Activated T-cell treated with anti-CD3 and anti-CD28 coated beads, Interleukin-2, amount 50 U/mL, for 72 hours (primary cell): ENCODE data around the gene CHL1. TPM values are rescaled to one million over a fixed set of nuclear protein-coding genes. Genes with fewer than 3 reads are reported as not detected.

ENCODE experiments used
- ATAC-seq, 2 donors: fragments of 150-1000 bp; cut with Tn5 transposase; replicated peaks in 1 of 2; 2 replicates each; pipeline ENCODE4 v1.10.0; 2021; ENCODE audit warnings: moderate library complexity in 2 of 2, mild to moderate bottlenecking in 1 of 2
- DNase-seq, 2 donors: peaks; one replicate each; pipeline ENCODE4 v3.0.0; 2021 to 2022; ENCODE audit warnings: mixed read lengths in 1 of 2
- H3K27ac Mint-ChIP-seq: one replicate; pipeline ENCODE4 v1.8.0; 2022; ENCODE audit warnings: mild to moderate bottlenecking, moderate library complexity, mixed read lengths
- H3K27me3 Mint-ChIP-seq: one replicate; pipeline ENCODE4 v1.8.0; 2022; ENCODE audit warnings: low read depth, mixed read lengths
- H3K36me3 Mint-ChIP-seq, 2 donors: one replicate each; pipeline ENCODE4 v1.8.0; 2022; ENCODE audit warnings: mixed read lengths in 2 of 2, mild to moderate bottlenecking in 1 of 2; ENCODE audit not compliant: insufficient read depth in 2 of 2
- H3K4me1 Mint-ChIP-seq: one replicate; pipeline ENCODE4 v1.8.0; 2022; ENCODE audit warnings: low read depth, mixed read lengths
- H3K4me3 Mint-ChIP-seq, 2 donors: one replicate each; pipeline ENCODE4 v1.8.0; 2022; ENCODE audit warnings: mild to moderate bottlenecking in 2 of 2, mixed read lengths in 2 of 2, moderate library complexity in 2 of 2
- H3K9me3 Mint-ChIP-seq, 2 donors: one replicate each; pipeline ENCODE4 v1.8.0; 2022; ENCODE audit warnings: mixed read lengths in 2 of 2
- total RNA-seq, 2 donors: library from RNA; stranded (reverse); gene quantifications; one replicate each; pipeline ENCODE4 v1.2.3, GENCODE V29; 2022

The CHL1 gene
- total RNA-seq, 2 donors from 2014 or later = not detected

DNA sequence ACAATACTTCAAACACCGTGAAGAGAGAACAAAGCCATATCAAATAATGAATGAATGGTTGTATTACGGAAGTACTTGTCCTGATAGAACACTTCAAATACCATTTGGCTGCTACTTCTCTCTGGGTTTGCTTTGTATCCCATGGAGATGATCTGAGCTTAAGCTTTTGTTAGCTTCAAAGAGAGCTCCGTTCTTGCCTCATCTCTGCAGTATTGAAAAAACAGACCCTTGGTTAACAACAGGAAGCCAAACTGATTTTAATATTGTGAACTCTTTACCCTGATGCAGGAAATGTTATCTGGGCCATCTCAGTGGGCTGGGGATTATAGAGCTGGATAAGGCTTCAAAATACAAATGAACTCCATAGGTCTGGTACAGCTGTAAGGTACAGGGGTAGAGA is 101.0 kb downstream of the CHL1 start:
- H3K27me3 Mint-ChIP-seq = no peaks in the 10 kb centered on the region
- H3K36me3 Mint-ChIP-seq = no peaks in the 10 kb centered on the region

GRCh38 chr3:299590-300301 is 103.2 kb downstream of the CHL1 start:
- no peak for ATAC-seq
- no peak overlapping the region for H3K27ac Mint-ChIP-seq
- H3K36me3 Mint-ChIP-seq = no peaks in the 10 kb centered on the region
- peaks cover 6 to 8% of the 10 kb centered on the region in 2 donors for H3K9me3 Mint-ChIP-seq
- no peaks in the 10 kb centered on the region for H3K4me1 Mint-ChIP-seq
- no peaks in the 10 kb centered on the region for H3K27me3 Mint-ChIP-seq
- no peak for DNase-seq
- no peak overlapping the region for H3K4me3 Mint-ChIP-seq

More for the DNA sequence above, 101.0 kb downstream of the CHL1 start:
- peaks cover 4 to 5% of the 10 kb centered on the region in 2 donors for H3K9me3 Mint-ChIP-seq
- ATAC-seq (no peak), DNase-seq (no peak)
- no peak overlapping the region for H3K4me3 Mint-ChIP-seq
- H3K4me1 Mint-ChIP-seq = no peaks in the 10 kb centered on the region
- no peak overlapping the region for H3K27ac Mint-ChIP-seq

DNA sequence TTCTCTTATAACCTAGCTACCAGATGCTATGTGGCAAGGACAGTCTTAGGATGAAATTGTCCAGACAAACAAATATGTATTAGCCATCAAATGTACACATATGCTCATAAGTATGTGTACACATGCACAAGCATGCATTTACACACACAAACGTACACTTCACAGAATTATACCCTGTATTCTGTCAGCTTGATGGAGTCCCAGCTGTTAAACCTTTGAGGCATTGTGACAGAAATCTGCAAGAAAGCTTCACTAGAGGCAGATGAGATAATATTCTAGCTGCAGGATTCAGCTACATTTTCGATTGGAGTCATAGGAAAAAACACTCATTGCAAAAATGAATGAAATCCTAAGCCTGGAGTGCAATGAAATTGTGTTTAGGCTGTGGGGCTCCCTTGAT is 110.6 kb downstream of the CHL1 start:
- peaks cover 4% of the 10 kb centered on the region for H3K4me1 Mint-ChIP-seq

GRCh38 chr3:308597-309321 is 112.2 kb downstream of the CHL1 start:
- Mint-ChIP-seq H3K27me3 (peaks cover 7% of the 10 kb centered on the region), H3K4me1 (peaks cover 4% of the 10 kb centered on the region), H3K9me3 (peaks cover 3% of the 10 kb centered on the region in 2 donors), H3K4me3 (no peak overlapping the region), H3K36me3 (peaks cover 0 to 3% of the 10 kb centered on the region in 2 donors), H3K27ac (no peak overlapping the region)
- DNase-seq (no peak), ATAC-seq (no peak)

More for the DNA sequence above, 110.6 kb downstream of the CHL1 start:
- no peak overlapping the region for H3K27ac Mint-ChIP-seq
- peaks cover 3 to 4% of the 10 kb centered on the region in 2 donors for H3K9me3 Mint-ChIP-seq
- no peak overlapping the region for H3K4me3 Mint-ChIP-seq
- no peak for DNase-seq
- no peak for ATAC-seq
- H3K27me3 Mint-ChIP-seq = peaks cover 7% of the 10 kb centered on the region
- H3K36me3 Mint-ChIP-seq = peaks cover 0 to 3% of the 10 kb centered on the region in 2 donors

DNA sequence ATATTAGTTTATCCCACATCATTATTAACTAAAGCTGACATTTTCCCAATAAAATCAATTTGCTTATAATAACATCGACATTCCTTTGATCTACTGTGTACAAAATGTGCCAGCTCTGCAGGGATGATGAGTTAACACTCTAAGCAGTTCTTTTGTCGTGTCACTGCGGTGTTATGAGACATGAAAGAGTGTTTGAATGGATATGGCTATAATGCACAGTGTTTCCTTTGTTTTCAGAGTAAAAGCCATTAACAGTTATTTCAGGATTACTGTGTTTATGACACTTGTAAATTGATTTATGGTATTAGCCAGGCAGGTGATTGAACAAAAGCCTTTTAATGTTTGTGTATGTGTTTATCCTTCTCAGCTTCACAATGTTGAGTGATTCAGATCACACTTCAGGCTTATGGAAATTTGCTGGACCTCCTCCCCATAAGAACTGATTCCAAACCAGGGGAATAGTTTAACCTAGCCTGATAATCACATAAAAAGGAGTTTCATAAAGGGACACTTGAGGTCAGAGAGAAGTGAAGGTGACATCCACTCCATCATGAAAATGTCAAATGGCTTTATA is 115.7 kb downstream of the CHL1 start:
- DNase-seq = no peak
- Mint-ChIP-seq H3K27ac (no peak overlapping the region), H3K9me3 (peaks cover 3 to 6% of the 10 kb centered on the region in 2 donors), H3K36me3 (peaks cover 0 to 3% of the 10 kb centered on the region in 2 donors), H3K27me3 (peaks cover 7% of the 10 kb centered on the region), H3K4me3 (no peak overlapping the region), H3K4me1 (peaks cover 4% of the 10 kb centered on the region)
- ATAC-seq = no peak

GRCh38 chr3:312911-313310 is 116.3 kb downstream of the CHL1 start:
- Mint-ChIP-seq H3K4me3 (no peak overlapping the region), H3K27me3 (peaks cover 7% of the 10 kb centered on the region), H3K9me3 (peaks cover 3 to 6% of the 10 kb centered on the region in 2 donors), H3K4me1 (peaks cover 4% of the 10 kb centered on the region), H3K27ac (no peak overlapping the region), H3K36me3 (peaks cover 0 to 3% of the 10 kb centered on the region in 2 donors)
- ATAC-seq (no peak), DNase-seq (no peak)

DNA sequence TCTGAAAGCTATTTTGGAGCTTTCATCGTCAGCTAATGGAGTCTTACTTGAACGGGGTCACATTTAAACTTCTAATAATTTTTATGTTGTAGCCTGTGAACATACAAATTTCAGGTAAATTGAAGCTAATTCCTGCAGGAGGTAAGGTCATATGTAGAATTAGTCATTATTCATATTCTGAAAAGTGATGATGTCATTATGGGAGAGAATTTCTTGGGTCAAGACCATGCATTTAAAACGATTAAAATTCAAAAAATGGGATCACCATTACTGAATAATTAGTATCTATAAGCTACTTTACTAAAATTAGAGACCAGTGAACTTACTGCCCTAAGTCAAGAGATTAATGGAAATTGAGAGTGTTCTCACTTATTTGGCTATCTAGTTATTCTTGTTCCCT is 120.4 kb downstream of the CHL1 start:
- Mint-ChIP-seq H3K27me3 (no peaks in the 10 kb centered on the region), H3K4me3 (no peak overlapping the region), H3K36me3 (no peaks in the 10 kb centered on the region), H3K4me1 (no peaks in the 10 kb centered on the region), H3K9me3 (peaks cover 0 to 7% of the 10 kb centered on the region in 2 donors), H3K27ac (no peak overlapping the region)
- ATAC-seq (no peak), DNase-seq (no peak)

DNA sequence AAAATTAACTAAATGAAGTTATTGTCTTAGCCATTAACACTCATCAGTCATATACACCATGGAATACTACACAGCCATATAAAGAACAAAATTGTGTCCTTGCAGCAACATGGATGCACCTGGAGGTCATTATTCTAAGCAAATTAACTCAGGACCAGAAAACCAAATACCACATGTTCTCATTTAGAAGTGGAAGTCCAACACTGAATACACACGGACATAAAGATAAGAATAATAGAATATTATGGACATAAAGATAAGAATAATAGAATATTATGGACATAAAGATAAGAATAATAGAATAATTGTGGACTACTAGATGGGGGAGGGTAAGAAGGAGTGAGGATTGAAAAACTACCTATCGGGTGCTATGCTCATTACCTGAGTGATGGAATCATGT is 122.3 kb downstream of the CHL1 start:
- no peak overlapping the region for H3K4me3 Mint-ChIP-seq
- no peaks in the 10 kb centered on the region for H3K36me3 Mint-ChIP-seq
- H3K4me1 Mint-ChIP-seq = no peaks in the 10 kb centered on the region
- no peak overlapping the region for H3K27ac Mint-ChIP-seq
- peaks cover 0 to 7% of the 10 kb centered on the region in 2 donors for H3K9me3 Mint-ChIP-seq
- DNase-seq = no peak
- ATAC-seq = no peak
- no peaks in the 10 kb centered on the region for H3K27me3 Mint-ChIP-seq

GRCh38 chr3:324423-324822 is 127.9 kb downstream of the CHL1 start:
- ATAC-seq = no peak
- H3K27ac Mint-ChIP-seq = no peak overlapping the region

DNA sequence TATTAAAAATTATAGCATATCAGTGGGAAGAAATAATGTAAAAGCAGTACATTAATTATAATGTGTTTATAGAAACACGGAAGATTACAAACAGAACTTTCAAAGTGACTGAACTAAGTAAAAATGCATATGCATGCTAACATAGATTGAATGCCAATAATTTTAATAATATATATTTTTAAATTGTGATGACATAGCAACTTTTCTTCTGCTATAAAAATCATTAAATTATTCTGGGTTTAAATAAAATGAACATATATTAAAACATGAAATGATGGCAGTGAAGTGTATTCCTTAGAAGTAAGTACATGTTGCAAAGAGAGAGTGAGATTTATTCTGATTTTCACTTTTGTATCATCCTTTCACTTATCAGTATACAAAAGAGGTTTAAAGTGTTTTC is 128.9 kb downstream of the CHL1 start:
- no peaks in the 10 kb centered on the region for H3K9me3 Mint-ChIP-seq
- no peaks in the 10 kb centered on the region for H3K4me1 Mint-ChIP-seq
- H3K27ac Mint-ChIP-seq = no peak overlapping the region
- ATAC-seq (no peak), DNase-seq (no peak)
- no peaks in the 10 kb centered on the region for H3K36me3 Mint-ChIP-seq
- H3K27me3 Mint-ChIP-seq = no peaks in the 10 kb centered on the region
- no peak overlapping the region for H3K4me3 Mint-ChIP-seq

More at GRCh38 chr3:324423-324822, 127.9 kb downstream of the CHL1 start:
- H3K9me3 Mint-ChIP-seq = no peaks in the 10 kb centered on the region
- H3K4me1 Mint-ChIP-seq = no peaks in the 10 kb centered on the region
- no peaks in the 10 kb centered on the region for H3K27me3 Mint-ChIP-seq
- H3K4me3 Mint-ChIP-seq = no peak overlapping the region
- no peak for DNase-seq
- no peaks in the 10 kb centered on the region for H3K36me3 Mint-ChIP-seq

GRCh38 chr3:330494-331115 is 134.0 kb downstream of the CHL1 start:
- Mint-ChIP-seq H3K36me3 (no peaks in the 10 kb centered on the region), H3K4me1 (no peaks in the 10 kb centered on the region), H3K27me3 (no peaks in the 10 kb centered on the region), H3K4me3 (no peak overlapping the region), H3K27ac (no peak overlapping the region), H3K9me3 (peaks cover 0 to 2% of the 10 kb centered on the region in 2 donors)
- DNase-seq (no peak), ATAC-seq (no peak)

DNA sequence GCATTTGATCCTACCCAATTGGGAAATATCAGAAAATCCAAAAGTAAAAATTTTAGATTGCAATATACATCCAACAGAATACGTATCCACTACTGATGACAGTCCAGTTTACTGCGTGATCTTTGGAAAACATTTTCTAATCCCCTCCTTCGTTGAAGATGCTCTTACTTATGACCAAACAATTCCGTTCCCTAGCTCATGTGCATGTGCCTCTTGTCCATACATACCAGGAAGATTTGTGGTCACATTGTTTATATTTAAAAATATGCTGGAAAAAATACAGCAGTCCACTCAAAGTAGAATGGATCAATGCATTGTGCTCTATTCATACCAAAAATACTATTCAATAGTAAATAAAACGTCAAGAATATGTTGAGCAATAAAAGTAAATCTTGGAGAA is 135.3 kb downstream of the CHL1 start:
- Mint-ChIP-seq H3K9me3 (peaks cover 0 to 2% of the 10 kb centered on the region in 2 donors), H3K4me3 (no peak overlapping the region), H3K4me1 (no peaks in the 10 kb centered on the region), H3K27ac (no peak overlapping the region), H3K27me3 (no peaks in the 10 kb centered on the region), H3K36me3 (no peaks in the 10 kb centered on the region)
- DNase-seq = no peak
- ATAC-seq = no peak

GRCh38 chr3:332701-333100 is 136.1 kb downstream of the CHL1 start:
- no peak overlapping the region for H3K4me3 Mint-ChIP-seq
- peaks cover 0 to 2% of the 10 kb centered on the region in 2 donors for H3K9me3 Mint-ChIP-seq
- no peaks in the 10 kb centered on the region for H3K36me3 Mint-ChIP-seq
- no peaks in the 10 kb centered on the region for H3K27me3 Mint-ChIP-seq
- no peak overlapping the region for H3K27ac Mint-ChIP-seq
- ATAC-seq (no peak), DNase-seq (no peak)
- H3K4me1 Mint-ChIP-seq = no peaks in the 10 kb centered on the region
